Vagina (tissue), 2 donors: ENCODE results near the gene ADAMTS7. TPM values are rescaled to one million over a fixed set of nuclear protein-coding genes. Genes with fewer than 3 reads are reported as not detected.
"Not testable (repeated sequence)": the region's sequence is repeated elsewhere in the genome, so short reads cannot be mapped to it uniquely, and the experiment has no call there.

Experiments used
- DNase-seq, 2 donors: peaks; one replicate each; pipeline ENCODE4 v3.0.0-alpha.2; 2017; ENCODE audit errors: extremely low spot score in 2 of 2
- H3K27ac ChIP-seq: fragments of 200-600 bp; sonication (generic); one replicate; pipeline ENCODE4 v1.5.1; 2019
- H3K27me3 ChIP-seq: fragments of 200-600 bp; sonication (generic); one replicate; pipeline ENCODE4 v1.5.1; 2019
- H3K36me3 ChIP-seq, 2 donors: fragments of 200-600 bp; sonication (generic); one replicate each; pipeline ENCODE4 v1.5.1; 2017 to 2019
- H3K4me1 ChIP-seq: fragments of 200-600 bp; sonication (generic); one replicate; pipeline ENCODE4 v1.5.1; 2019
- H3K4me3 ChIP-seq, 2 donors: fragments of 200-600 bp; sonication (generic); 1 replicate in 1 of 2; 2 replicates in 1 of 2; pipeline ENCODE4 v1.5.1; 2016 to 2019
- H3K9me3 ChIP-seq: fragments of 200-600 bp; sonication (generic); one replicate; pipeline ENCODE4 v1.5.1; 2019
- POLR2A ChIP-seq, 2 donors: fragments of 450-650 bp; IDR thresholded peaks; one replicate each; pipeline ENCODE4 v1.6.1; 2017; ENCODE audit warnings: antibody characterized with exemption in 2 of 2, mild to moderate bottlenecking in 2 of 2, moderate library complexity in 2 of 2
- POLR2AphosphoS5 ChIP-seq, 2 donors: sonication (generic); formaldehyde crosslinking; IDR thresholded peaks; one replicate each; pipeline ENCODE4 v1.9.0; 2017; ENCODE audit warnings: antibody characterized with exemption in 2 of 2, mild to moderate bottlenecking in 2 of 2, low read depth in 1 of 2; ENCODE audit not compliant: insufficient read depth in 1 of 2
- intact Hi-C: fragments of 100-400 bp; cut with DNase I; formaldehyde crosslinking; loops from one replicate; pipeline ENCODE4 v1.15.1; 2023
- total RNA-seq: library from RNA; depleted of rRNA; stranded (reverse); fragments of >200 nt; gene quantifications from one replicate; pipeline ENCODE4 v1.2.3, GENCODE V29; 2016
- TF ChIP-seq, protein P1 (sequence below), 3 experiments: fragments of 450-650 bp in 2 of 3; fragments of 200-600 bp in 1 of 3; sonication (generic) in 1 of 3; IDR thresholded peaks; one replicate each; pipeline ENCODE4 v1.5.1; 2017 to 2019; ENCODE audit warnings: antibody characterized with exemption in 3 of 3, mild to moderate bottlenecking in 2 of 3, moderate library complexity in 2 of 3

ADAMTS7 gene
- total RNA-seq, 1 donor from 2014 or later: 2.5 TPM

DNA sequence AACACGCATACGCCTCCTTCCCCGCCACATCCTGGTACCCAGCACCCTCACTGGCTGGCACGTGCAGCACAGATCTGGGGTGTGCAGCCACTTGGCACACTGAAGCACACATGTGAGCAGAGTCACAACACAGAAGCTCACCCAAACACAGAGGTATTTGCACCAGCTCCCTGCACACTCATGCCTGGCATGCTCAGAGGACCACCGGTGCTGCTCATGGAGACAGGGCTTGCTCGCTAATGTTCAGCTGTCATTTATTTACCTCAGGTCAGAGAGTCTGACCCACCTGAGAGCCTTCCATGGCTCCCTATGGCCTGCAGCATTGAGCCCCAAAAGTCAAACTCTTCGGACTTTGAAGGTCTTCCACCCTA, 70.4 kb downstream of the ADAMTS7 start:
- Histone ChIP-seq H3K4me3 (no peak overlapping the region), H3K27ac (no peak overlapping the region), H3K27me3 (no peaks in the 10 kb centered on the region), H3K36me3 (no peaks in the 10 kb centered on the region), H3K4me1 (no peaks in the 10 kb centered on the region), H3K9me3 (no peaks in the 10 kb centered on the region)
- intact Hi-C loops: loop anchor here (10.0 kb wide), 1 partner anchor 796 kb away; no protein-coding TSS in a partner anchor
- TF ChIP-seq POLR2AphosphoS5 (IDR thresholded peaks at IDR 0.05; ENCODE audit: insufficient read depth in 1 of 2, low read depth in 1 of 2): no peak
- TF ChIP-seq POLR2A (IDR thresholded peaks at IDR 0.05): no peak
- TF ChIP-seq, protein P1, sequence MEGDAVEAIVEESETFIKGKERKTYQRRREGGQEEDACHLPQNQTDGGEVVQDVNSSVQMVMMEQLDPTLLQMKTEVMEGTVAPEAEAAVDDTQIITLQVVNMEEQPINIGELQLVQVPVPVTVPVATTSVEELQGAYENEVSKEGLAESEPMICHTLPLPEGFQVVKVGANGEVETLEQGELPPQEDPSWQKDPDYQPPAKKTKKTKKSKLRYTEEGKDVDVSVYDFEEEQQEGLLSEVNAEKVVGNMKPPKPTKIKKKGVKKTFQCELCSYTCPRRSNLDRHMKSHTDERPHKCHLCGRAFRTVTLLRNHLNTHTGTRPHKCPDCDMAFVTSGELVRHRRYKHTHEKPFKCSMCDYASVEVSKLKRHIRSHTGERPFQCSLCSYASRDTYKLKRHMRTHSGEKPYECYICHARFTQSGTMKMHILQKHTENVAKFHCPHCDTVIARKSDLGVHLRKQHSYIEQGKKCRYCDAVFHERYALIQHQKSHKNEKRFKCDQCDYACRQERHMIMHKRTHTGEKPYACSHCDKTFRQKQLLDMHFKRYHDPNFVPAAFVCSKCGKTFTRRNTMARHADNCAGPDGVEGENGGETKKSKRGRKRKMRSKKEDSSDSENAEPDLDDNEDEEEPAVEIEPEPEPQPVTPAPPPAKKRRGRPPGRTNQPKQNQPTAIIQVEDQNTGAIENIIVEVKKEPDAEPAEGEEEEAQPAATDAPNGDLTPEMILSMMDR (IDR thresholded peaks at IDR 0.05): no peak
- no peak for DNase-seq

DNA sequence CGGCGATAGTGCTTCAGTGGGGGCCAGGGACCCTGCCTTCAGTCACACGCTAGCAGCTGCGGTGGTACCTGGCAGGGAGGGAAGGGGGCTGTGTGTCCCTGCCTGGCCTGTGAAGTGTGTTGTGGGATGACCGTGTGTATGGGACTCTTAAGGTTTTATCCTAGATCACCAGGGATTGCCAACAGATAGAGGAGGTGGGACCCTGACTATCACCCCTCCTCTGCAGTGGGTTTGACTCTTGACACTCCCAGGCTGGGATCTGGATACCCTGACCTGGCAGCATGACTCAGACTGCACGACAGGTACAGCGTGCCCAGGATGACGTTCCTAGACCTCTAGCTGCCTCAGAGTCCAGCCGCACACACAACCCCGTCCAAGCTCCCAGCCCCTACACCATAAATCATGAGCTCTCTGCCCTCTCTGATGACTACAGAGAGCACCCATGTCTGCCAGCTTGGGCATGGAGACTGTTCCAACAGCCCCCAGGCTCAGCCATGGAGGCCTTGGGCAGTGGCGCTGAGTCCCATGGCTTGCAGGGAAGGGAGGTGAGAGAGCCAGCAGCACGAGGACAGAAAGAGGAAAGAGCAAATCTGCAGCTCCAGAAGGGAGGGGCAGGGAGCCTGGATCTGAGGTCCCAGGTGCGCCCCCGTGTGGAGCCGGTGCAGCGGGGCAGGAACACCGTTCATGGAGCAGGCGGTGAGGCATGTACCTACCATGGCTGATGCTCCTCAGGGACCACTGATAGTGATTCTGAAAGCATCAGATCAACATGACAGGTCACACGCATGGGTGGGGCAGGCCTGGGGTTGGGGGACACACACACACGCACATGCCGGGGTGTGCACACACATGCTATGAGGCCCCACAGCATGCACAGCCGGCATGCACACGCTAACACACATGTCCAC, 71.0 kb downstream of the ADAMTS7 start:
- Histone ChIP-seq H3K36me3 (no peaks in the 10 kb centered on the region), H3K4me1 (no peaks in the 10 kb centered on the region), H3K27me3 (no peaks in the 10 kb centered on the region), H3K4me3 (no peak overlapping the region), H3K27ac (no peak overlapping the region), H3K9me3 (no peaks in the 10 kb centered on the region)
- intact Hi-C loops: loop anchor here (10.0 kb wide), 1 partner anchor 795 kb away; no protein-coding TSS in a partner anchor
- peak in 1 of 2 donors; percentile 65 for DNase-seq
- TF ChIP-seq, protein P1 (IDR thresholded peaks at IDR 0.05): no peak
- TF ChIP-seq POLR2AphosphoS5 (IDR thresholded peaks at IDR 0.05; ENCODE audit: insufficient read depth in 1 of 2, low read depth in 1 of 2): no peak
- TF ChIP-seq POLR2A (IDR thresholded peaks at IDR 0.05): no peak

DNA sequence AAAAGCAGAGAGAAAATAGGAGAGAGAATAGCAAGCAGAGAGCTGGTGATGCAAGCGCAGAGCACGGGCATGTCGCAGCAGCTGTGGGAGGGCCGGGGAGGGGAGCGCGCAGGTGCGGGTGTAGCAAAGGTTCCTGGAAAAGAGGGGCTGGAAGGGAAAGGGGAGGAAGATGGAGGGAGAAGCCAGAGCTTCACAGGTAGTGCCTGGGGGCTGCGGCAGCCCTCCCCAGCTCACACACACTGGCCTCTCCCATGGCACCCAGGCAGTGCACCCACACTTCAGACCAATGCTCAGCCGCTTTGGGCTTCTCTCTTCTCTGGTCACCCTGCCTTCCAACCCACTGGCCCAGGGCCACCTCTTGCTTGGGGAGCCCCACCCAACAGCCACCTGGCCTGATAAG, 72.1 kb downstream of the ADAMTS7 start:
- H3K4me1 ChIP-seq: no peaks in the 10 kb centered on the region
- TF ChIP-seq POLR2AphosphoS5 (IDR thresholded peaks at IDR 0.05; ENCODE audit: insufficient read depth in 1 of 2, low read depth in 1 of 2): no peak
- no peak for TF ChIP-seq POLR2A (IDR thresholded peaks at IDR 0.05)
- TF ChIP-seq, protein P1 (IDR thresholded peaks at IDR 0.05): no peak
- no peak overlapping the region for H3K27ac ChIP-seq
- H3K9me3 ChIP-seq: no peaks in the 10 kb centered on the region
- H3K27me3 ChIP-seq: no peaks in the 10 kb centered on the region
- no peak overlapping the region for H3K4me3 ChIP-seq
- peak in 1 of 2 donors; percentile 37 for DNase-seq
- H3K36me3 ChIP-seq: no peaks in the 10 kb centered on the region
- intact Hi-C loops: no loop called here

DNA sequence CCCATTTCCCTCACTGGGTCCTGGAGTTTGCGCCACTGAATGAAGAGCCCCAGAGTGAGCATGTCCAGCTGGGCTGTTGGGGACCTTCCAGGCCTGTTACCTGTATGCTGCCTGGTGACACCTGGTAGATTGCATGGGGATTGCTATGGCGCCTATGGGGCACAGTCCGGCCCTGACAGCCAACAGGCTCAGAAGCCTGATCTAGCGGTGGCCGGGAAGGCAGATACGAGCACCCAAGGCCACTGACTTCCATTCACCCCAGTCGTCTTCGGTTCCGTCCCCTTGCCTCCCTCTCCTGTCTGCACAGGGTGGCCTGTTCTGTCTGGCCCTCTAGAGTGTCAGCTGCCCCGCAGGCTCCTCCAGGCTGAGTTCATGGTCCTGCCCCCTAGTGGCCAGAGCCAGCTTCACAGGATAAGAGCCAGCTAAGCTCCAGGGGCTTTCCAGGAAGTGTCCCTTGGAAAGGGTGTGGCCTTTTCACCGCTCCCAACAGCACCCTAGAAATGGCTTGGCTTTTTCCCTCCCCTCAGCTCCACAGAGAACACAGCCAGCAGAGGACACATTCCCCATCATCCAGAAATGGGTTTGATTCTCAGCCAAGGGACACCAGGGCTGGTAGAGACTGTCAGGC, 73.2 kb downstream of the ADAMTS7 start:
- H3K4me3 ChIP-seq, H3K27me3 ChIP-seq, H3K27ac ChIP-seq, H3K4me1 ChIP-seq, intact Hi-C loops, H3K36me3 ChIP-seq, H3K9me3 ChIP-seq: not testable (repeated sequence)
- peak in 1 of 2 donors; percentile 40 for DNase-seq

DNA sequence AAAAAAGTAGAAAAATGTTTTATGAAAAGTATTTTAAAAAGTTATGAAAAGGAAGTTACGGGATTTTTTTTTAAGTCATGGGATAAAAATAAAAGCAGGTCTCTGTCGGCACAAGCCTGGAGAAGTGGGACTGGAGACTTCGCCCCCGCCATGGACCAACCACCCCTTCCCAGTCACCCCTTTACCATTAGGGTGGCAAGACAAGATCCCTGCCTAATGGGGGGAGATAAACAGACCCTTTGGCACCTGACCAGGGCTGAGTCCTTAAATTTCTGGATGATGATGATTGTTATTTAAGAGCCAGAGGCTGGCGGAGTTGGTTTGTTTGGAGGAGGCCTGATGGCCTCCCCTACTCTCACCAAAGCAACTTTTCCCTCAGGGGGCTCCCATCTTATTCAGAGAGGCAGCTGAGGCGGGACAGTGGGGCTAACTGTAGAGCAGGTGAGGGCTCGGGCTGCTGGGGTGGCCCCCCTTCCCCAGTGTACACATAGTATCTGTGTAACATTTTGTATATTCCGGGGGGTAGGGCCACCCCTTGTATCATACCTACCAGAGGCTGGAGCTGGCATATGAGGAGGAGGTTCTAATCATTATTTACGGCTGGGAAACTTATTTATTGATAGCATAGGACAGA, 74.0 kb downstream of the ADAMTS7 start:
- no peaks in the 10 kb centered on the region for H3K36me3 ChIP-seq
- peak in 1 of 2 donors; percentile 40 for DNase-seq
- intact Hi-C loops: no loop called here
- TF ChIP-seq POLR2A (IDR thresholded peaks at IDR 0.05): no peak
- no peak for TF ChIP-seq POLR2AphosphoS5 (IDR thresholded peaks at IDR 0.05; ENCODE audit: insufficient read depth in 1 of 2, low read depth in 1 of 2)
- TF ChIP-seq, protein P1 (IDR thresholded peaks at IDR 0.05): no peak
- H3K4me1 ChIP-seq: no peaks in the 10 kb centered on the region
- no peaks in the 10 kb centered on the region for H3K9me3 ChIP-seq
- no peak overlapping the region for H3K27ac ChIP-seq
- H3K4me3 ChIP-seq: no peak overlapping the region
- no peaks in the 10 kb centered on the region for H3K27me3 ChIP-seq

GRCh38 chr15:78736286-78736685, 75.0 kb downstream of the ADAMTS7 start:
- H3K36me3 ChIP-seq: not testable (repeated sequence)

More at GRCh38 chr15:78736286-78736685, 75.0 kb downstream of the ADAMTS7 start:
- H3K27ac ChIP-seq, intact Hi-C loops, H3K27me3 ChIP-seq, H3K4me1 ChIP-seq, H3K9me3 ChIP-seq, H3K4me3 ChIP-seq, DNase-seq: not testable (repeated sequence)
